Naive thymus-derived CD8-positive, alpha-beta T cell (primary cell): ENCODE results near the gene EVL. TPM values are rescaled to one million over a fixed set of nuclear protein-coding genes. Genes with fewer than 3 reads are reported as not detected.

ENCODE experiments used
- ATAC-seq, 2 donors: fragments of 150-1000 bp; cut with Tn5 transposase in 1 of 2; sonication (Bioruptor Pico), chemical (Tn5 transposase) in 1 of 2; 1 replicate in 1 of 2; 2 replicates in 1 of 2; pipeline ENCODE4 v1.10.0; 2021; ENCODE audit warnings: mild to moderate bottlenecking in 2 of 2, moderate library complexity in 2 of 2
- POLR2A ChIA-PET: fragments of 350-600 bp; sonication (Branson Sonifier 250); formaldehyde crosslinking; loops from one replicate; lab custom pipeline; 2021; ENCODE audit warnings: antibody characterized with exemption; lab: Charles Lee
- DNase-seq, 10 donors: peaks; one replicate each; pipeline versions ENCODE4 v3.0.0 to v3.0.0-alpha.2; 2020 to 2022
- H3K27ac Mint-ChIP-seq, 10 donors: one replicate each; pipeline ENCODE4 v1.8.0; 2020 to 2022; ENCODE audit warnings: mild to moderate bottlenecking in 10 of 10, mixed read lengths in 10 of 10, moderate library complexity in 4 of 10, inconsistent platforms in 1 of 10
- H3K27me3 Mint-ChIP-seq, 5 donors: one replicate each; pipeline ENCODE4 v1.8.0; 2021 to 2022; ENCODE audit warnings: mixed read lengths in 5 of 5
- H3K36me3 Mint-ChIP-seq, 3 donors: one replicate each; pipeline ENCODE4 v1.8.0; 2020 to 2022; ENCODE audit warnings: mixed read lengths in 3 of 3, mild to moderate bottlenecking in 2 of 3, inconsistent platforms in 1 of 3
- H3K4me1 Mint-ChIP-seq, 4 donors: one replicate each; pipeline ENCODE4 v1.8.0; 2021 to 2022; ENCODE audit warnings: mixed read lengths in 4 of 4
- H3K4me3 Mint-ChIP-seq, 10 donors: one replicate each; pipeline ENCODE4 v1.8.0; 2020 to 2022; ENCODE audit warnings: mild to moderate bottlenecking in 10 of 10, mixed read lengths in 10 of 10, moderate library complexity in 6 of 10, inconsistent platforms in 1 of 10
- H3K9me3 Mint-ChIP-seq, 9 donors: one replicate each; pipeline ENCODE4 v1.8.0; 2020 to 2022; ENCODE audit warnings: mixed read lengths in 9 of 9, mild to moderate bottlenecking in 3 of 9, inconsistent platforms in 1 of 9, moderate library complexity in 1 of 9
- polyA plus RNA-seq, 3 donors: library from polyadenylated mRNA; unstranded; fragments of 300-500 nt; fragmentation: Illumina TruSeq; gene quantifications; one replicate each; pipeline ENCODE4 v1.2.3, GENCODE V29; 2021
- total RNA-seq, 8 experiments: library from RNA in 2 of 8; stranded (reverse) in 2 of 8; gene quantifications; one replicate each; pipeline ENCODE4 v1.2.3 and lab custom pipeline; 2021 to 2026

EVL gene
- total and polyA plus RNA-seq, 5 experiments from 2014 or later, result 111 to 1,493 (median 153) TPM

GRCh38 chr14:100070310-100070709 is 5.1 kb downstream of the EVL start:
- peak; percentile 2 to 57 for ATAC-seq
- POLR2A ChIA-PET, result interaction anchor here (0.8 to 59.1 kb wide), 6 partner anchors 4 to 152 kb away, joined by 3 to 2215 read pairs (median 26); partner anchors contain the start of gene EVL
- Mint-ChIP-seq H3K36me3 (peaks cover 27 to 85% (median 66%) of the 10 kb centered on the region in 3 donors), H3K4me1 (peaks cover 41 to 85% (median 74%) of the 10 kb centered on the region in 4 donors), H3K27me3 (no peaks in the 10 kb centered on the region), H3K4me3 (peak overlapping the region; percentile 86 to 100 (median 98)), H3K27ac (peak overlapping the region; percentile 93 to 100 (median 99)), H3K9me3 (no peaks in the 10 kb centered on the region)
- peak in 9 of 10 donors; percentile 47 to 86 (median 75) for DNase-seq

DNA sequence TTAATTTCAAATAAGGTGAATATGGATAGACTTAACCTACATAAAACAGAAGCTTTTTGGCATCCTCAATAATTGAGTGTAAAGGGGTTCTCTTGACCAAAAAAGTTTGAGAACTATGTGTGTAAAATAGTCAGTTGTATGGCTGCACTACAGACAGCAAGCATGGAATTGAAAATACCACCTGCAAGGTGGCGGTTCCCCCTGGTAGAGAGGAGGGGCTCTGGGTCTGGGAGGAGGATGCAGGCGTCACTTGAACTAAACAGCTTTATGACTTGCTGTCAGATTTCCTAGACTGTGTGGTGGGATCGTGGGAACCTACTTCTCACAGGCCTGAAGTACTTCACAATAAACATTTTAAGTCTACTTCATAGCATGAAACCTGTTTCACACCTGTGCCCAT is 6.3 kb downstream of the EVL start:
- Mint-ChIP-seq H3K27me3 (no peaks in the 10 kb centered on the region), H3K4me1 (peaks cover 53 to 93% (median 85%) of the 10 kb centered on the region in 4 donors), H3K9me3 (no peaks in the 10 kb centered on the region), H3K36me3 (peaks cover 21 to 93% (median 60%) of the 10 kb centered on the region in 3 donors), H3K27ac (peak overlapping the region; percentile 85 to 100 (median 99)), H3K4me3 (peak overlapping the region; percentile 65 to 98 (median 86))
- POLR2A ChIA-PET, result interaction anchor here (1.1 to 59.1 kb wide), 8 partner anchors 3 to 168 kb away, joined by 3 to 2215 read pairs (median 4); partner anchors contain the start of genes EVL and YY1
- ATAC-seq (no peak), DNase-seq (peak in 3 of 10 donors; percentile 43 to 54 (median 46))

GRCh38 chr14:100072783-100073346 is 7.6 kb downstream of the EVL start:
- ATAC-seq (no peak), DNase-seq (peak; percentile 57 to 81 (median 62))
- peak overlapping the region; percentile 91 to 100 (median 98) for H3K27ac Mint-ChIP-seq
- no peaks in the 10 kb centered on the region for H3K9me3 Mint-ChIP-seq
- H3K4me1 Mint-ChIP-seq, result peaks cover 58 to 99% (median 93%) of the 10 kb centered on the region in 4 donors
- peak overlapping the region; percentile 75 to 98 (median 90) for H3K4me3 Mint-ChIP-seq
- POLR2A ChIA-PET, result interaction anchor here (0.6 to 59.1 kb wide), 7 partner anchors 1 to 1736 kb away, joined by 3 to 2215 read pairs (median 5); partner anchors contain the start of gene EVL
- H3K36me3 Mint-ChIP-seq, result peaks cover 16 to 88% (median 48%) of the 10 kb centered on the region in 3 donors
- H3K27me3 Mint-ChIP-seq, result no peaks in the 10 kb centered on the region

GRCh38 chr14:100073576-100074430 is 8.6 kb downstream of the EVL start:
- H3K4me3 Mint-ChIP-seq, result peak overlapping the region; percentile 75 to 98 (median 90)
- H3K4me1 Mint-ChIP-seq, result peaks cover 56 to 99% (median 94%) of the 10 kb centered on the region in 4 donors
- H3K27me3 Mint-ChIP-seq, result no peaks in the 10 kb centered on the region
- H3K9me3 Mint-ChIP-seq, result no peaks in the 10 kb centered on the region
- ATAC-seq, result peak in 1 of 2 donors; percentile 2
- POLR2A ChIA-PET, result interaction anchor here (52.2 to 59.1 kb wide), 2 partner anchors 0 to 20 kb away, joined by 2215 read pairs; partner anchors contain the start of gene EVL
- peaks cover 12 to 86% (median 42%) of the 10 kb centered on the region in 3 donors for H3K36me3 Mint-ChIP-seq
- peak overlapping the region; percentile 91 to 100 (median 98) for H3K27ac Mint-ChIP-seq
- DNase-seq, result peak in 1 of 10 donors; percentile 45

GRCh38 chr14:100074431-100075100 is 9.3 kb downstream of the EVL start:
- POLR2A ChIA-PET, result interaction anchor here (0.7 to 59.1 kb wide), 4 partner anchors 0 to 149 kb away, joined by 3 to 2215 read pairs (median 1109); partner anchors contain the start of gene EVL
- H3K27ac Mint-ChIP-seq, result peak overlapping the region; percentile 91 to 100 (median 98)
- peaks cover 12 to 86% (median 34%) of the 10 kb centered on the region in 3 donors for H3K36me3 Mint-ChIP-seq
- DNase-seq, result no peak
- no peaks in the 10 kb centered on the region for H3K9me3 Mint-ChIP-seq
- H3K4me1 Mint-ChIP-seq, result peaks cover 61 to 99% (median 94%) of the 10 kb centered on the region in 4 donors
- H3K27me3 Mint-ChIP-seq, result no peaks in the 10 kb centered on the region
- H3K4me3 Mint-ChIP-seq, result peak overlapping the region; percentile 70 to 95 (median 83)
- no peak for ATAC-seq

GRCh38 chr14:100075681-100076080 is 10.5 kb downstream of the EVL start:
- no peaks in the 10 kb centered on the region for H3K9me3 Mint-ChIP-seq
- POLR2A ChIA-PET, result interaction anchor here (0.6 to 59.1 kb wide), 5 partner anchors 1 to 148 kb away, joined by 3 to 2215 read pairs (median 3); partner anchors contain the start of gene EVL
- no peaks in the 10 kb centered on the region for H3K27me3 Mint-ChIP-seq
- DNase-seq, result no peak
- H3K36me3 Mint-ChIP-seq, result peaks cover 6 to 85% (median 27%) of the 10 kb centered on the region in 3 donors
- H3K4me3 Mint-ChIP-seq, result peak overlapping the region; percentile 70 to 95 (median 83)
- H3K4me1 Mint-ChIP-seq, result peaks cover 62 to 99% (median 95%) of the 10 kb centered on the region in 4 donors
- ATAC-seq, result no peak
- peak overlapping the region; percentile 91 to 100 (median 98) for H3K27ac Mint-ChIP-seq

- POLR2A ChIA-PET, result interaction anchor here (0.6 to 59.1 kb wide), 4 partner anchors 2 to 64 kb away, joined by 3 to 2215 read pairs (median 1109); partner anchors contain the start of gene EVL
- peak overlapping the region; percentile 70 to 95 (median 83) for H3K4me3 Mint-ChIP-seq
- H3K9me3 Mint-ChIP-seq, result no peaks in the 10 kb centered on the region
- ATAC-seq (no peak), DNase-seq (no peak)
- peaks cover 6 to 81% (median 27%) of the 10 kb centered on the region in 3 donors for H3K36me3 Mint-ChIP-seq
- H3K4me1 Mint-ChIP-seq, result peaks cover 62 to 98% (median 94%) of the 10 kb centered on the region in 4 donors
- H3K27me3 Mint-ChIP-seq, result no peaks in the 10 kb centered on the region
- H3K27ac Mint-ChIP-seq, result peak overlapping the region; percentile 91 to 100 (median 98)
Observed at GRCh38 chr14:100076133-100076532, 10.9 kb downstream of the EVL start.

DNA sequence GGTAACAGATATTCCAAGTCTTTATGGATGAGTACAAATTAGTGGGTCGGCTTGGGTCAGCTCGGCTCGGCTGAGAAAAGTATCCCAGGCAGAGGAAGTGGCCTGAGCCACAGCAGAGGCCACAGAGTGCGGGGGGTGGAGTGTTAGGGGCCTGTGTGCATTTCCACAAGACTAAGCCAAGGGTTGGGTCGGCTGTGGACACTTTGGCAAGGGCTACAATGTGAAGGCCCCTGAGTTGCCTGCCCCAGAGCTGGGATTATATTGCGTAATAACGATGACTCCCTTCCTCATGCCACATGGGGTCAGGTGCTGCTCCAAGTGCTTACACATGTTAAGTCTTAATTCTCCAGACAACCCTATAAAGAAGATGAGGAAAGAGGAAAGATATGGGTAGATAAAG is 11.4 kb downstream of the EVL start:
- Mint-ChIP-seq H3K27ac (peak overlapping the region; percentile 91 to 100 (median 98)), H3K4me3 (peak overlapping the region; percentile 70 to 95 (median 83)), H3K36me3 (peaks cover 6 to 78% (median 25%) of the 10 kb centered on the region in 3 donors), H3K4me1 (peaks cover 61 to 98% (median 95%) of the 10 kb centered on the region in 4 donors), H3K27me3 (no peaks in the 10 kb centered on the region), H3K9me3 (no peaks in the 10 kb centered on the region)
- ATAC-seq (no peak), DNase-seq (no peak)
- POLR2A ChIA-PET, result interaction anchor here (1.0 to 59.1 kb wide), 3 partner anchors 2 to 164 kb away, joined by 3 to 2215 read pairs (median 2215); partner anchors contain the start of gene EVL

DNA sequence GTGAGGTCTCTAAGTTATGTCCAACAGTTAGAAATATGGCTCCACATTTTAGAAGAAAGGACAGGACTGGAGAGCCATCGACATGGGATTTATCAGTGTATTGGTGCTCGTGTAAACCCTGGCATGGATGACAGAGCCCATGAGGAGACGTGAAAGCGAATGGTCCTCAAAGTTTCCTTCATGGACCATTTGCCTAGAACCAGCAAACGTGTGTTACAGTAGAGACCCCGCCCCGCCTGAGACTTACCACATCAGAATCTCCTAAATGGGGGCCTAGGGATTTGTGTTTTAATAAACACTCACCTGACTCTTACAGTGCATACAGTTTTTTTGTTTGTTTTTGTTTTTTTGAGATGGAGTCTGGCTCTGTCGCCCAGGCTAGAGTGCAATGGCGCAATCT is 12.2 kb downstream of the EVL start:
- Mint-ChIP-seq H3K4me1 (peaks cover 65 to 100% (median 95%) of the 10 kb centered on the region in 4 donors), H3K4me3 (peak overlapping the region; percentile 51 to 95 (median 83)), H3K9me3 (no peaks in the 10 kb centered on the region), H3K36me3 (peaks cover 6 to 75% (median 25%) of the 10 kb centered on the region in 3 donors), H3K27me3 (no peaks in the 10 kb centered on the region), H3K27ac (peak overlapping the region; percentile 91 to 100 (median 98))
- no peak for ATAC-seq
- POLR2A ChIA-PET, result interaction anchor here (1.0 to 59.1 kb wide), 3 partner anchors 3 to 163 kb away, joined by 3 to 2215 read pairs (median 2215); partner anchors contain the start of gene EVL
- no peak for DNase-seq

- DNase-seq, result no peak
- POLR2A ChIA-PET, result interaction anchor here (1.0 to 59.1 kb wide), 5 partner anchors 4 to 144 kb away, joined by 5 to 2215 read pairs (median 6); partner anchors contain the start of gene EVL
- H3K9me3 Mint-ChIP-seq, result no peaks in the 10 kb centered on the region
- ATAC-seq, result peak in 1 of 2 donors; percentile 2
- peaks cover 0 to 73% (median 16%) of the 10 kb centered on the region in 3 donors for H3K36me3 Mint-ChIP-seq
- H3K4me3 Mint-ChIP-seq, result peak overlapping the region; percentile 51 to 95 (median 83)
- peak overlapping the region; percentile 91 to 100 (median 98) for H3K27ac Mint-ChIP-seq
- H3K27me3 Mint-ChIP-seq, result no peaks in the 10 kb centered on the region
- peaks cover 62 to 100% (median 95%) of the 10 kb centered on the region in 4 donors for H3K4me1 Mint-ChIP-seq
Observed at GRCh38 chr14:100078216-100078803, 13.1 kb downstream of the EVL start.
